ENCODE measurements around the gene B4GALT5.

Gene B4GALT5

GRCh38 chr20:49583343-49583668 is 130.4 kb downstream of the B4GALT5 start:
- DNase-seq = no peak

All from fibroblast of skin of right quadriceps (primary cell).